Amniotic stem cell (primary cell): ENCODE data around the gene C6orf58.
A peak's percentile ranks its signal among the peaks of the same experiment; 100 is the strongest.
"Not testable (repeated sequence)": the region's sequence is repeated elsewhere in the genome, so short reads cannot be mapped to it uniquely, and the experiment has no call there.

Experiments used
- DNase-seq: peaks from one replicate; lab custom pipeline; 2025; lab: John Stamatoyannopoulos, UW

C6orf58 gene

GRCh38 chr6:127590344-127590743, 13.4 kb downstream of the C6orf58 start:
- DNase-seq = no peak

- no peak for DNase-seq
Observed at GRCh38 chr6:127592964-127593363, 16.0 kb downstream of the C6orf58 start.

- DNase-seq = not testable (repeated sequence)
Observed at GRCh38 chr6:127593456-127593855, 16.5 kb downstream of the C6orf58 start.

- DNase-seq = peak; percentile 7
Observed at GRCh38 chr6:127606131-127606562, 29.2 kb downstream of the C6orf58 start.

GRCh38 chr6:127608554-127609270, 31.7 kb downstream of the C6orf58 start:
- DNase-seq = no peak

GRCh38 chr6:127618729-127619128, 41.8 kb downstream of the C6orf58 start:
- DNase-seq = no peak

GRCh38 chr6:127630800-127631199, 53.8 kb downstream of the C6orf58 start:
- DNase-seq = no peak

GRCh38 chr6:127634178-127634577, 57.2 kb downstream of the C6orf58 start:
- DNase-seq = no peak

GRCh38 chr6:127635091-127635490, 58.1 kb downstream of the C6orf58 start:
- DNase-seq = no peak

- DNase-seq = no peak
Observed at GRCh38 chr6:127637830-127638409, 60.9 kb downstream of the C6orf58 start.
